ENCODE data around the gene NPTX1.

GRCh38 chr17:80449930-80450576 is 26.4 kb downstream of the NPTX1 start:
- no peak for TF ChIP-seq TAF1 (IDR thresholded peaks at IDR 0.05; ENCODE audit: borderline replicate concordance, low read depth, low read length)
- no peak for TF ChIP-seq POLR2A (IDR thresholded peaks at IDR 0.05; ENCODE audit: low read depth, low read length)

Data from GM12892 (cell line).